Peyer's patch (tissue), 4 donors: ENCODE results near the gene TFAP2A. TPM values are rescaled to one million over a fixed set of nuclear protein-coding genes. Genes with fewer than 3 reads are reported as not detected.

ENCODE experiments used
- DNase-seq, 3 donors: peaks; one replicate each; pipeline ENCODE4 v3.0.0-alpha.2; 2017 to 2019
- H3K27ac ChIP-seq, 4 donors: fragments of 200-600 bp; sonication (generic); one replicate each; pipeline ENCODE4 v1.5.1; 2016 to 2019
- H3K27me3 ChIP-seq, 2 donors: fragments of 200-600 bp; sonication (generic); one replicate each; pipeline ENCODE4 v1.5.1; 2019
- H3K36me3 ChIP-seq, 3 donors: fragments of 200-600 bp; sonication (generic); one replicate each; pipeline ENCODE4 v1.5.1; 2016 to 2019
- H3K4me1 ChIP-seq, 4 donors: fragments of 200-600 bp; sonication (generic); one replicate each; pipeline ENCODE4 v1.5.1; 2016 to 2019
- H3K4me3 ChIP-seq, 4 donors: fragments of 200-600 bp; sonication (generic); 1 replicate in 3 of 4; 2 replicates in 1 of 4; pipeline ENCODE4 v1.5.1; 2016 to 2019; ENCODE audit warnings: mild to moderate bottlenecking in 1 of 4
- H3K9me3 ChIP-seq, 4 donors: fragments of 200-600 bp; sonication (generic); one replicate each; pipeline ENCODE4 v1.5.1; 2016 to 2019; ENCODE audit warnings: mild to moderate bottlenecking in 1 of 4
- CTCF ChIP-seq, 6 experiments: fragments of 450-650 bp in 4 of 6; fragments of 200-600 bp in 2 of 6; sonication (generic) in 1 of 6; IDR thresholded peaks; one replicate each; pipeline ENCODE4 v1.5.1; 2017 to 2019; ENCODE audit warnings: antibody characterized with exemption in 6 of 6, mild to moderate bottlenecking in 3 of 6, moderate library complexity in 1 of 6
- POLR2A ChIP-seq, 2 donors: fragments of 450-650 bp; IDR thresholded peaks; one replicate each; pipeline ENCODE4 v1.5.1; 2017; ENCODE audit warnings: antibody characterized with exemption in 2 of 2, mild to moderate bottlenecking in 2 of 2, moderate library complexity in 2 of 2
- total RNA-seq, 4 donors: library from RNA; depleted of rRNA; stranded (reverse); fragments of >200 nt; gene quantifications; one replicate each; pipeline ENCODE4 v1.1.0, GENCODE V29; 2016

TFAP2A gene
- total RNA-seq, 4 donors from 2014 or later = 1.4 TPM; not detected in 3

- TF ChIP-seq POLR2A (IDR thresholded peaks at IDR 0.05) (no peak), CTCF (IDR thresholded peaks at IDR 0.05) (no peak)
- H3K27me3 ChIP-seq = peaks cover 0 to 3% of the 10 kb centered on the region in 2 donors
- H3K36me3 ChIP-seq = no peaks in the 10 kb centered on the region
- no peak for DNase-seq
- H3K4me1 ChIP-seq = no peaks in the 10 kb centered on the region
- H3K27ac ChIP-seq = no peak overlapping the region
- no peak overlapping the region for H3K4me3 ChIP-seq
- H3K9me3 ChIP-seq = no peaks in the 10 kb centered on the region
These were observed 16.7 kb upstream of the TFAP2A start for GRCh38 chr6:10431423-10432164.

- DNase-seq = no peak
- no peaks in the 10 kb centered on the region for H3K36me3 ChIP-seq
These were observed 15.0 kb upstream of the TFAP2A start for GRCh38 chr6:10429638-10430427.

GRCh38 chr6:10426781-10427279, 12.0 kb upstream of the TFAP2A start:
- DNase-seq = no peak
- Histone ChIP-seq H3K27me3 (peaks cover 0 to 37% of the 10 kb centered on the region in 2 donors), H3K9me3 (no peaks in the 10 kb centered on the region), H3K36me3 (no peaks in the 10 kb centered on the region), H3K4me1 (peaks cover 0 to 5% (median 2%) of the 10 kb centered on the region in 4 donors), H3K4me3 (peak overlapping the region; percentile 22 to 54 (median 38)), H3K27ac (no peak overlapping the region)
- TF ChIP-seq CTCF (IDR thresholded peaks at IDR 0.05) (no peak), POLR2A (IDR thresholded peaks at IDR 0.05) (no peak)

More at GRCh38 chr6:10429638-10430427, 15.0 kb upstream of the TFAP2A start:
- Histone ChIP-seq H3K4me1 (peaks cover 0 to 5% (median 0%) of the 10 kb centered on the region in 4 donors), H3K9me3 (no peaks in the 10 kb centered on the region), H3K4me3 (no peak overlapping the region), H3K27me3 (peaks cover 0 to 16% of the 10 kb centered on the region in 2 donors), H3K27ac (no peak overlapping the region)
- TF ChIP-seq CTCF (IDR thresholded peaks at IDR 0.05) (peak in 4 of 6 experiments; percentile 29 to 68 (median 52)), POLR2A (IDR thresholded peaks at IDR 0.05) (no peak)

- Histone ChIP-seq H3K4me3 (peak overlapping the region; percentile 22 to 54 (median 38)), H3K27ac (no peak overlapping the region), H3K9me3 (no peaks in the 10 kb centered on the region), H3K36me3 (no peaks in the 10 kb centered on the region), H3K27me3 (peaks cover 0 to 44% of the 10 kb centered on the region in 2 donors), H3K4me1 (peaks cover 0 to 5% (median 2%) of the 10 kb centered on the region in 4 donors)
- no peak for TF ChIP-seq CTCF (IDR thresholded peaks at IDR 0.05)
- TF ChIP-seq POLR2A (IDR thresholded peaks at IDR 0.05) = no peak
- peak in 1 of 3 donors; percentile 52 for DNase-seq
These were observed 11.3 kb upstream of the TFAP2A start for GRCh38 chr6:10425975-10426780.
